Stomach (tissue), 9 donors: ENCODE results near the gene VDAC2. TPM values are rescaled to one million over a fixed set of nuclear protein-coding genes. Genes with fewer than 3 reads are reported as not detected.

Experiments
- DNase-seq, 2 donors: peaks; one replicate each; pipeline versions ENCODE4 v3.0.0 to v3.0.0-alpha.2; 2013 to 2019
- H3K27ac ChIP-seq, 5 donors: fragments of 200-600 bp in 4 of 5; sonication (generic) in 4 of 5; one replicate each; pipeline ENCODE4 v1.5.1; 2013 to 2019; ENCODE audit warnings: mild to moderate bottlenecking in 1 of 5, moderate library complexity in 1 of 5
- H3K27me3 ChIP-seq, 3 donors: fragments of 200-600 bp; sonication (generic); one replicate each; pipeline ENCODE4 v1.5.1; 2017 to 2019; ENCODE audit warnings: mixed run types in 1 of 3
- H3K36me3 ChIP-seq, 4 donors: fragments of 200-600 bp; sonication (generic); 1 replicate in 3 of 4; 2 replicates in 1 of 4; pipeline ENCODE4 v1.5.1; 2016 to 2019
- H3K4me1 ChIP-seq, 4 donors: fragments of 200-600 bp; sonication (generic); one replicate each; pipeline ENCODE4 v1.5.1; 2016 to 2019
- H3K4me3 ChIP-seq, 4 donors: fragments of 200-600 bp; sonication (generic) in 3 of 4; one replicate each; pipeline ENCODE4 v1.5.1; 2016 to 2019; ENCODE audit warnings: mild to moderate bottlenecking in 1 of 4
- H3K9me3 ChIP-seq, 4 donors: fragments of 200-600 bp; sonication (generic); one replicate each; pipeline ENCODE4 v1.5.1; 2016 to 2019
- CTCF ChIP-seq, 7 experiments: fragments of 450-650 bp in 4 of 7; fragments of 200-600 bp in 3 of 7; sonication (generic) in 3 of 7; IDR thresholded peaks; one replicate each; pipeline ENCODE4 v1.5.1; 2016 to 2019; ENCODE audit warnings: antibody characterized with exemption in 7 of 7, control low read depth in 2 of 7, mild to moderate bottlenecking in 1 of 7
- EP300 ChIP-seq: sonication (generic); formaldehyde crosslinking; IDR thresholded peaks from one replicate; pipeline ENCODE4 v1.6.1; 2017; ENCODE audit warnings: antibody characterized with exemption
- POLR2A ChIP-seq, 4 donors: fragments of 450-650 bp; IDR thresholded peaks; one replicate each; pipeline ENCODE4 v1.6.1; 2016; ENCODE audit warnings: antibody characterized with exemption in 4 of 4, control low read depth in 2 of 4, mild to moderate bottlenecking in 1 of 4, moderate library complexity in 1 of 4
- POLR2AphosphoS5 ChIP-seq, 3 donors: sonication (generic); formaldehyde crosslinking; IDR thresholded peaks; one replicate each; pipeline ENCODE4 v1.6.1; 2016; ENCODE audit warnings: antibody characterized with exemption in 3 of 3
- WGBS, 5 donors: extraction: QIAGEN DNeasy Blood & Tissue Kit in 3 of 5; methylation state at CpG; one replicate each; pipeline versions ENCODE4 v1.1.5 to v1.1.7; 2013 to 2018; 5-methylcytosine and 5-hydroxymethylcytosine counted together
- intact Hi-C: fragments of 100-400 bp; cut with DNase I; formaldehyde crosslinking; loops from one replicate; pipeline ENCODE4 v1.15.1; 2023; ENCODE audit warnings: low total_unique reads
- polyA plus RNA-seq, 3 donors: library from polyadenylated mRNA; stranded (reverse); fragments of 200-250 nt; gene quantifications; one replicate each; pipeline ENCODE4 v1.2.3, GENCODE V29; 2013
- total RNA-seq, 5 donors: library from RNA; depleted of rRNA; stranded (reverse); fragments of >200 nt; gene quantifications; one replicate each; pipeline versions ENCODE4 v1.1.0 to v1.2.3, GENCODE V29; 2014 to 2016
- donor health status: healthy with polysubstance abuse.
- donor health status: Bipolar disorder and iron deficiency.
- donor health status: healthy.

Gene VDAC2
- total and polyA plus RNA-seq, 8 donors: 44.3 to 202 (median 144) TPM

- Histone ChIP-seq H3K4me3 (no peak overlapping the region), H3K27ac (no peak overlapping the region), H3K9me3 (no peaks in the 10 kb centered on the region), H3K4me1 (peaks cover 13 to 18% (median 17%) of the 10 kb centered on the region in 4 donors), H3K36me3 (no peaks in the 10 kb centered on the region), H3K27me3 (no peaks in the 10 kb centered on the region)
- TF ChIP-seq POLR2AphosphoS5 (IDR thresholded peaks at IDR 0.05): no peak
- TF ChIP-seq CTCF (IDR thresholded peaks at IDR 0.05): no peak
- no peak for TF ChIP-seq EP300
- no peak for TF ChIP-seq POLR2A (IDR thresholded peaks at IDR 0.05)
- intact Hi-C loops: loop anchor here (10.0 kb wide), 1 partner anchor 134 kb away; a partner anchor contains a TSS
- WGBS, 5 donors: 84 to 95% (median 91%) methylated on average over 10 to 11 of the region's 11 CpGs
- DNase-seq: no peak
Observed at GRCh38 chr10:75239096-75239790, 28.6 kb downstream of the VDAC2 start.

- H3K27me3 ChIP-seq: no peaks in the 10 kb centered on the region
- intact Hi-C loops: no loop called here
- no peaks in the 10 kb centered on the region for H3K36me3 ChIP-seq
- no peak for DNase-seq
- 81 to 90% (median 83%) methylated on average over 11 to 12 of the region's 12 CpGs for WGBS, 5 donors
- no peak overlapping the region for H3K27ac ChIP-seq
- no peak for TF ChIP-seq CTCF (IDR thresholded peaks at IDR 0.05)
- H3K4me3 ChIP-seq: no peak overlapping the region
- H3K4me1 ChIP-seq: peaks cover 6 to 15% (median 11%) of the 10 kb centered on the region in 4 donors
- H3K9me3 ChIP-seq: no peaks in the 10 kb centered on the region
Observed at GRCh38 chr10:75240329-75241076, 29.9 kb downstream of the VDAC2 start.

- intact Hi-C loops: no loop called here
- Histone ChIP-seq H3K4me3 (no peak overlapping the region), H3K4me1 (peaks cover 7 to 21% (median 17%) of the 10 kb centered on the region in 4 donors), H3K36me3 (no peaks in the 10 kb centered on the region), H3K27me3 (no peaks in the 10 kb centered on the region), H3K9me3 (no peaks in the 10 kb centered on the region), H3K27ac (no peak overlapping the region)
- DNase-seq: no peak
- no peak for TF ChIP-seq POLR2A (IDR thresholded peaks at IDR 0.05)
- TF ChIP-seq EP300: no peak
- no peak for TF ChIP-seq POLR2AphosphoS5 (IDR thresholded peaks at IDR 0.05)
- TF ChIP-seq CTCF (IDR thresholded peaks at IDR 0.05): no peak
- 69 to 85% (median 78%) methylated on average over 10 of the region's 10 CpGs for WGBS, 5 donors
Observed at GRCh38 chr10:75243426-75243825, 32.8 kb downstream of the VDAC2 start.

GRCh38 chr10:75244487-75245353 is 34.1 kb downstream of the VDAC2 start:
- peaks cover 7 to 21% (median 17%) of the 10 kb centered on the region in 4 donors for H3K4me1 ChIP-seq
- no peaks in the 10 kb centered on the region for H3K36me3 ChIP-seq
- H3K4me3 ChIP-seq: no peak overlapping the region
- peak overlapping the region in 1 of 5 donors; percentile 53 for H3K27ac ChIP-seq
- no peak for TF ChIP-seq POLR2A (IDR thresholded peaks at IDR 0.05)
- TF ChIP-seq POLR2AphosphoS5 (IDR thresholded peaks at IDR 0.05): no peak
- TF ChIP-seq CTCF (IDR thresholded peaks at IDR 0.05): no peak
- no peak for TF ChIP-seq EP300
- H3K27me3 ChIP-seq: no peaks in the 10 kb centered on the region
- WGBS, 5 donors: 74 to 83% (median 75%) methylated on average over 5 to 8 of the region's 8 CpGs
- intact Hi-C loops: no loop called here
- no peak for DNase-seq
- no peaks in the 10 kb centered on the region for H3K9me3 ChIP-seq
